Mononuclear cell (primary cell): Measurements from ENCODE around the gene ZMYM1. TPM values are rescaled to one million over a fixed set of nuclear protein-coding genes. Genes with fewer than 3 reads are reported as not detected.
A peak's percentile ranks its signal among the peaks of the same experiment; 100 is the strongest.

Experiments
- H3K27me3 ChIP-seq: 2 replicates; pipeline ENCODE4 v1.6.0; 2011; ENCODE audit warnings: low read length, control low read depth; ENCODE audit not compliant: insufficient read depth
- H3K4me1 ChIP-seq: 2 replicates; pipeline ENCODE4 v1.5.1; 2011; ENCODE audit warnings: mild to moderate bottlenecking, low read length, control low read depth; ENCODE audit not compliant: insufficient read depth
- H3K4me3 ChIP-seq: 2 replicates; pipeline ENCODE4 v1.5.1; 2011; ENCODE audit warnings: mild to moderate bottlenecking, low read length, moderate library complexity
- H3K9me3 ChIP-seq: 2 replicates; pipeline ENCODE4 v1.5.1; 2011; ENCODE audit warnings: low read depth, mild to moderate bottlenecking, control low read depth, low read length
- total RNA-seq: library from RNA; depleted of rRNA; stranded (reverse); fragments of >200 nt; gene quantifications from one replicate; pipeline ENCODE4 v1.2.3, GENCODE V29; 2012

The ZMYM1 gene
- 17.3 TPM for total RNA-seq

- no peaks in the 10 kb centered on the region for H3K9me3 ChIP-seq
- H3K27me3 ChIP-seq = no peaks in the 10 kb centered on the region
- H3K4me1 ChIP-seq = peaks cover 17% of the 10 kb centered on the region
- peak within 1 kb of the TSS; percentile 85 for H3K4me3 ChIP-seq
These were observed at the start of gene ZMYM1 for GRCh38 chr1:35079003-35079930. Gene ZMYM1, plus strand, starts transcription at chr1:35079385. Its CDS starts 14,603 bp downstream, at chr1:35093988.

GRCh38 chr1:35029761-35030160 is 49.4 kb upstream of the ZMYM1 start:
- Histone ChIP-seq H3K4me3 (no peak overlapping the region), H3K9me3 (no peaks in the 10 kb centered on the region), H3K4me1 (peaks cover 19% of the 10 kb centered on the region), H3K27me3 (no peaks in the 10 kb centered on the region)

- H3K4me1 ChIP-seq = peaks cover 19% of the 10 kb centered on the region
- H3K9me3 ChIP-seq = no peaks in the 10 kb centered on the region
- no peaks in the 10 kb centered on the region for H3K27me3 ChIP-seq
- H3K4me3 ChIP-seq = peak overlapping the region; percentile 96
These were observed 48.8 kb upstream of the ZMYM1 start for GRCh38 chr1:35030338-35030737.

- no peaks in the 10 kb centered on the region for H3K27me3 ChIP-seq
- H3K9me3 ChIP-seq = no peaks in the 10 kb centered on the region
- peak overlapping the region; percentile 96 for H3K4me3 ChIP-seq
- peaks cover 19% of the 10 kb centered on the region for H3K4me1 ChIP-seq
These were observed 48.3 kb upstream of the ZMYM1 start for GRCh38 chr1:35030756-35031446.

- H3K4me3 ChIP-seq = no peak overlapping the region
These were observed 46.8 kb upstream of the ZMYM1 start for GRCh38 chr1:35032384-35032739.

GRCh38 chr1:35033346-35033745 is 45.8 kb upstream of the ZMYM1 start:
- Histone ChIP-seq H3K4me3 (no peak overlapping the region), H3K4me1 (peaks cover 19% of the 10 kb centered on the region), H3K27me3 (no peaks in the 10 kb centered on the region), H3K9me3 (no peaks in the 10 kb centered on the region)

More at GRCh38 chr1:35032384-35032739, 46.8 kb upstream of the ZMYM1 start:
- peaks cover 19% of the 10 kb centered on the region for H3K4me1 ChIP-seq
- no peaks in the 10 kb centered on the region for H3K9me3 ChIP-seq
- H3K27me3 ChIP-seq = no peaks in the 10 kb centered on the region

GRCh38 chr1:35036621-35037020 is 42.6 kb upstream of the ZMYM1 start:
- H3K9me3 ChIP-seq = no peaks in the 10 kb centered on the region
- no peak overlapping the region for H3K4me3 ChIP-seq
- no peaks in the 10 kb centered on the region for H3K27me3 ChIP-seq
- H3K4me1 ChIP-seq = no peaks in the 10 kb centered on the region

GRCh38 chr1:35037206-35037605 is 42.0 kb upstream of the ZMYM1 start:
- H3K4me1 ChIP-seq = no peaks in the 10 kb centered on the region
- no peaks in the 10 kb centered on the region for H3K27me3 ChIP-seq
- no peak overlapping the region for H3K4me3 ChIP-seq
- no peaks in the 10 kb centered on the region for H3K9me3 ChIP-seq

- no peaks in the 10 kb centered on the region for H3K27me3 ChIP-seq
- no peak overlapping the region for H3K4me3 ChIP-seq
- H3K4me1 ChIP-seq = no peaks in the 10 kb centered on the region
- H3K9me3 ChIP-seq = no peaks in the 10 kb centered on the region
These were observed 40.5 kb upstream of the ZMYM1 start for GRCh38 chr1:35038723-35039122.

GRCh38 chr1:35043498-35043897 is 35.7 kb upstream of the ZMYM1 start:
- H3K9me3 ChIP-seq = no peaks in the 10 kb centered on the region
- no peaks in the 10 kb centered on the region for H3K27me3 ChIP-seq
- no peaks in the 10 kb centered on the region for H3K4me1 ChIP-seq
- H3K4me3 ChIP-seq = no peak overlapping the region

- no peaks in the 10 kb centered on the region for H3K9me3 ChIP-seq
- no peaks in the 10 kb centered on the region for H3K27me3 ChIP-seq
- no peaks in the 10 kb centered on the region for H3K4me1 ChIP-seq
- H3K4me3 ChIP-seq = no peak overlapping the region
These were observed 34.8 kb upstream of the ZMYM1 start for GRCh38 chr1:35044431-35044830.

- Histone ChIP-seq H3K4me3 (no peak overlapping the region), H3K27me3 (no peaks in the 10 kb centered on the region), H3K4me1 (no peaks in the 10 kb centered on the region), H3K9me3 (no peaks in the 10 kb centered on the region)
These were observed 32.5 kb upstream of the ZMYM1 start for GRCh38 chr1:35046730-35047129.

- Histone ChIP-seq H3K27me3 (peaks cover 3% of the 10 kb centered on the region), H3K4me1 (no peaks in the 10 kb centered on the region), H3K9me3 (no peaks in the 10 kb centered on the region), H3K4me3 (no peak overlapping the region)
These were observed 31.9 kb upstream of the ZMYM1 start for GRCh38 chr1:35047188-35047858.

GRCh38 chr1:35049116-35049515 is 30.1 kb upstream of the ZMYM1 start:
- Histone ChIP-seq H3K9me3 (no peaks in the 10 kb centered on the region), H3K4me3 (no peak overlapping the region), H3K4me1 (no peaks in the 10 kb centered on the region), H3K27me3 (peaks cover 3% of the 10 kb centered on the region)

- H3K4me3 ChIP-seq = no peak overlapping the region
- H3K27me3 ChIP-seq = peaks cover 3% of the 10 kb centered on the region
- H3K9me3 ChIP-seq = no peaks in the 10 kb centered on the region
- H3K4me1 ChIP-seq = no peaks in the 10 kb centered on the region
These were observed 25.8 kb upstream of the ZMYM1 start for GRCh38 chr1:35053433-35053832.
